HCT116 (cell line): ENCODE data around the gene ENOX1. TPM values are rescaled to one million over a fixed set of nuclear protein-coding genes. Genes with fewer than 3 reads are reported as not detected.

Experiments
- ATAC-seq: fragments of 200-7000 bp; cut with Tn5 transposase; 2 replicates; pipeline ENCODE4 v1.9.1; 2020; ENCODE audit warnings: mild to moderate bottlenecking, moderate library complexity
- BruUV-seq: library from RNA; stranded (reverse); fragments of 400-500 nt; replicated peaks from 2 replicates; lab custom pipeline; 2021; lab: Mats Ljungman, UMichigan
- CTCF ChIA-PET: fragments of 300-600 bp; sonication (Branson Sonifier 250); formaldehyde crosslinking; loops from one replicate; lab custom pipeline; 2021; ENCODE audit warnings: antibody characterized with exemption; lab: Charles Lee
- POLR2A ChIA-PET: fragments of 300-600, 350-600 bp; sonication (Branson Sonifier 250); formaldehyde crosslinking; loops from one replicate; lab custom pipeline; 2021; ENCODE audit warnings: antibody characterized with exemption; lab: Charles Lee
- RAD21 ChIA-PET, 2 experiments: fragments of 300-600 bp; sonication (Branson Sonifier 250); formaldehyde crosslinking; loops; one replicate each; lab custom pipeline; 2023; ENCODE audit warnings: low total read pairs in 2 of 2; ENCODE audit not compliant: uncharacterized antibody in 2 of 2, unreplicated experiment in 2 of 2, low non-redundant PET in 1 of 2; lab: Charles Lee
- DNase-seq: peaks from one replicate; pipeline ENCODE4 v3.0.0-alpha.2; 2010; ENCODE audit warnings: low read depth, low spot score
- H2AFZ ChIP-seq: fragments of 200-600 bp; shearing (Covaris generic), sonication (generic); 2 replicates; pipeline ENCODE4 v1.6.1; 2017; ENCODE audit warnings: low read depth, mixed run types, mixed read lengths, antibody characterized with exemption, low read length; ENCODE audit not compliant: poor library complexity, severe bottlenecking
- H3K27ac ChIP-seq: 2 replicates; pipeline ENCODE4 v1.5.1; 2012; ENCODE audit warnings: low read depth, low read length
- H3K27me3 ChIP-seq: fragments of 200-600 bp; sonication (generic); 2 replicates; pipeline ENCODE4 v1.6.1; 2016; ENCODE audit warnings: mixed run types, low read length, mixed read lengths; ENCODE audit not compliant: insufficient read depth
- H3K36me3 ChIP-seq, 2 experiments: fragments of 200-500 bp in 1 of 2; fragments of 200-600 bp in 1 of 2; sonication (Bioruptor generic) in 1 of 2; sonication (generic) in 1 of 2; 2 replicates each; pipeline versions ENCODE4 v1.5.1 to v1.6.1; 2014 to 2016; ENCODE audit warnings: low read length in 2 of 2, inconsistent platforms in 1 of 2, mixed read lengths in 1 of 2, mixed run types in 1 of 2; ENCODE audit not compliant: insufficient read depth in 2 of 2, control insufficient read depth in 1 of 2
- H3K4me1 ChIP-seq, 2 experiments: fragments of 200-600 bp in 1 of 2; sonication (generic) in 1 of 2; 2 replicates each; pipeline versions ENCODE4 v1.5.1 to v1.6.1; 2012 to 2017; ENCODE audit warnings: low read length in 2 of 2, inconsistent platforms in 1 of 2, mild to moderate bottlenecking in 1 of 2, mixed read lengths in 1 of 2, mixed run types in 1 of 2, moderate library complexity in 1 of 2; ENCODE audit not compliant: insufficient read depth in 2 of 2, control insufficient read depth in 1 of 2
- H3K4me2 ChIP-seq: fragments of 200-600 bp; sonication (generic); 2 replicates; pipeline ENCODE4 v1.6.1; 2017; ENCODE audit warnings: mixed run types, low read length, mixed read lengths
- H3K4me3 ChIP-seq, 2 experiments: fragments of 200-600 bp in 1 of 2; sonication (generic) in 1 of 2; replicated peaks in 1 of 2; 2 replicates each; pipeline ENCODE4 v1.5.1; 2011 to 2016; ENCODE audit warnings: low read length in 2 of 2, control low read depth in 1 of 2, low read depth in 1 of 2, mild to moderate bottlenecking in 1 of 2, mixed read lengths in 1 of 2, mixed run types in 1 of 2
- H3K79me2 ChIP-seq: fragments of 200-600 bp; sonication (generic); 2 replicates; pipeline ENCODE4 v1.6.1; 2017; ENCODE audit warnings: mild to moderate bottlenecking, mixed run types, low read length, moderate library complexity, mixed read lengths; ENCODE audit not compliant: insufficient read depth
- H3K9ac ChIP-seq: fragments of 200-600 bp; sonication (generic); 2 replicates; pipeline ENCODE4 v1.6.1; 2016; ENCODE audit warnings: low read length, mixed read lengths
- H3K9me2 ChIP-seq: fragments of 200-600 bp; sonication (generic), shearing (Covaris generic); 2 replicates; pipeline ENCODE4 v1.6.1; 2017; ENCODE audit warnings: mixed run types, mild to moderate bottlenecking, moderate library complexity; ENCODE audit not compliant: insufficient read depth
- H3K9me3 ChIP-seq, 2 experiments: fragments of 200-500 bp in 1 of 2; fragments of 200-600 bp in 1 of 2; sonication (Bioruptor generic) in 1 of 2; sonication (generic) in 1 of 2; 2 replicates each; pipeline ENCODE4 v1.6.1; 2014 to 2017; ENCODE audit warnings: low read length in 2 of 2, mixed read lengths in 2 of 2, inconsistent platforms in 1 of 2, low read depth in 1 of 2, mild to moderate bottlenecking in 1 of 2, mixed run types in 1 of 2, moderate library complexity in 1 of 2; ENCODE audit not compliant: control insufficient read depth in 1 of 2, insufficient read depth in 1 of 2
- H4K20me1 ChIP-seq: fragments of 200-600 bp; sonication (generic), shearing (Covaris generic); 2 replicates; pipeline ENCODE4 v1.6.1; 2017; ENCODE audit warnings: mixed run types, mild to moderate bottlenecking, moderate library complexity; ENCODE audit not compliant: insufficient read depth
- CEBPB ChIP-seq: IDR thresholded peaks from 2 replicates; pipeline ENCODE4 v1.6.1; 2012; ENCODE audit warnings: low read depth
- CTCF ChIP-seq, 3 experiments: fragments of 200-600 bp in 1 of 3; sonication (generic) in 1 of 3; IDR thresholded peaks in 2 of 3; conservative IDR thresholded peaks in 1 of 3; 2 replicates each; pipeline ENCODE4 v1.5.1; 2012 to 2017; ENCODE audit warnings: low read depth in 2 of 3, low read length in 2 of 3, antibody characterized with exemption in 1 of 3, borderline replicate concordance in 1 of 3, control low read depth in 1 of 3, mild to moderate bottlenecking in 1 of 3, mixed read lengths in 1 of 3, mixed run types in 1 of 3, moderate library complexity in 1 of 3; ENCODE audit not compliant: insufficient read depth in 1 of 3
- EGR1 ChIP-seq: IDR thresholded peaks from 2 replicates; pipeline ENCODE4 v1.6.1; 2012; ENCODE audit warnings: low read depth
- ELF1 ChIP-seq: IDR thresholded peaks from 2 replicates; pipeline ENCODE4 v1.6.1; 2012; ENCODE audit warnings: low read depth, borderline replicate concordance
- EZH2 ChIP-seq: fragments of 200-600 bp; sonication (generic); IDR thresholded peaks from 2 replicates; pipeline ENCODE4 v1.6.1; 2017; ENCODE audit warnings: antibody characterized with exemption, mixed run types
- EZH2phosphoT487 ChIP-seq: fragments of 200-600 bp; IDR thresholded peaks from 2 replicates; pipeline ENCODE4 v1.6.1; 2018; ENCODE audit warnings: antibody characterized with exemption, borderline replicate concordance
- JUND ChIP-seq: IDR thresholded peaks from 2 replicates; pipeline ENCODE4 v1.6.1; 2012
- POLR2A ChIP-seq: IDR thresholded peaks from 2 replicates; pipeline ENCODE4 v1.7.0; 2011; ENCODE audit warnings: borderline replicate concordance; ENCODE audit not compliant: insufficient read depth, insufficient read length; ENCODE audit errors: extremely low read depth
- POLR2AphosphoS5 ChIP-seq: IDR thresholded peaks from 2 replicates; pipeline ENCODE4 v1.6.1; 2011; ENCODE audit warnings: mild to moderate bottlenecking, low read depth, low read length, moderate library complexity
- RAD21 ChIP-seq: IDR thresholded peaks from 2 replicates; pipeline ENCODE4 v1.6.1; 2012; ENCODE audit warnings: low read depth, mild to moderate bottlenecking
- SP1 ChIP-seq: IDR thresholded peaks from 2 replicates; pipeline ENCODE4 v1.6.1; 2012; ENCODE audit warnings: low read depth
- YY1 ChIP-seq: IDR thresholded peaks from 2 replicates; pipeline ENCODE4 v1.6.1; 2011; ENCODE audit warnings: low read length, low read depth, moderate library complexity, mild to moderate bottlenecking; ENCODE audit not compliant: insufficient replicate concordance; ENCODE audit errors: extremely low read depth
- ZBTB33 ChIP-seq: IDR thresholded peaks from 2 replicates; pipeline ENCODE4 v1.6.1; 2011; ENCODE audit warnings: mild to moderate bottlenecking, low read length, moderate library complexity; ENCODE audit not compliant: insufficient replicate concordance; ENCODE audit errors: extremely low read depth
- intact Hi-C: fragments of 100-400 bp; cut with micrococcal nuclease; formaldehyde crosslinking; loops from 2 replicates; pipeline ENCODE4 v1.10.0; 2022
- total RNA-seq: library from RNA; stranded (reverse); gene quantifications from one replicate; pipeline ENCODE4 v1.2.1, GENCODE V29; 2021; ENCODE audit not compliant: unreplicated experiment
- TF ChIP-seq, protein P1 (sequence below): IDR thresholded peaks from 2 replicates; pipeline ENCODE4 v1.6.1; 2012; ENCODE audit warnings: low read depth
- TF ChIP-seq, protein P2 (sequence below): IDR thresholded peaks from 2 replicates; pipeline ENCODE4 v1.6.1; 2012

Gene ENOX1
- total RNA-seq, 1 experiment from 2014 or later, result 4.5 TPM

GRCh38 chr13:43167731-43168130 is 619.0 kb downstream of the ENOX1 start:
- BruUV-seq, result no TSS peak
- CTCF ChIA-PET, result no interaction called here
- Histone ChIP-seq H2AFZ (no peak overlapping the region), H3K4me1 (no peaks in the 10 kb centered on the region), H3K27me3 (no peaks in the 10 kb centered on the region), H3K9me2 (no peaks in the 10 kb centered on the region), H4K20me1 (no peaks in the 10 kb centered on the region), H3K9ac (no peak overlapping the region), H3K9me3 (no peaks in the 10 kb centered on the region), H3K27ac (no peak overlapping the region), H3K79me2 (no peaks in the 10 kb centered on the region), H3K4me2 (no peak overlapping the region), H3K36me3 (no peaks in the 10 kb centered on the region), H3K4me3 (no peak overlapping the region)
- no peak for TF ChIP-seq POLR2AphosphoS5
- TF ChIP-seq POLR2A, result no peak
- no peak for TF ChIP-seq EZH2
- TF ChIP-seq, protein P1, sequence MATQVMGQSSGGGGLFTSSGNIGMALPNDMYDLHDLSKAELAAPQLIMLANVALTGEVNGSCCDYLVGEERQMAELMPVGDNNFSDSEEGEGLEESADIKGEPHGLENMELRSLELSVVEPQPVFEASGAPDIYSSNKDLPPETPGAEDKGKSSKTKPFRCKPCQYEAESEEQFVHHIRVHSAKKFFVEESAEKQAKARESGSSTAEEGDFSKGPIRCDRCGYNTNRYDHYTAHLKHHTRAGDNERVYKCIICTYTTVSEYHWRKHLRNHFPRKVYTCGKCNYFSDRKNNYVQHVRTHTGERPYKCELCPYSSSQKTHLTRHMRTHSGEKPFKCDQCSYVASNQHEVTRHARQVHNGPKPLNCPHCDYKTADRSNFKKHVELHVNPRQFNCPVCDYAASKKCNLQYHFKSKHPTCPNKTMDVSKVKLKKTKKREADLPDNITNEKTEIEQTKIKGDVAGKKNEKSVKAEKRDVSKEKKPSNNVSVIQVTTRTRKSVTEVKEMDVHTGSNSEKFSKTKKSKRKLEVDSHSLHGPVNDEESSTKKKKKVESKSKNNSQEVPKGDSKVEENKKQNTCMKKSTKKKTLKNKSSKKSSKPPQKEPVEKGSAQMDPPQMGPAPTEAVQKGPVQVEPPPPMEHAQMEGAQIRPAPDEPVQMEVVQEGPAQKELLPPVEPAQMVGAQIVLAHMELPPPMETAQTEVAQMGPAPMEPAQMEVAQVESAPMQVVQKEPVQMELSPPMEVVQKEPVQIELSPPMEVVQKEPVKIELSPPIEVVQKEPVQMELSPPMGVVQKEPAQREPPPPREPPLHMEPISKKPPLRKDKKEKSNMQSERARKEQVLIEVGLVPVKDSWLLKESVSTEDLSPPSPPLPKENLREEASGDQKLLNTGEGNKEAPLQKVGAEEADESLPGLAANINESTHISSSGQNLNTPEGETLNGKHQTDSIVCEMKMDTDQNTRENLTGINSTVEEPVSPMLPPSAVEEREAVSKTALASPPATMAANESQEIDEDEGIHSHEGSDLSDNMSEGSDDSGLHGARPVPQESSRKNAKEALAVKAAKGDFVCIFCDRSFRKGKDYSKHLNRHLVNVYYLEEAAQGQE, result no peak
- no peak for TF ChIP-seq ZBTB33
- TF ChIP-seq SP1, result no peak
- no peak for TF ChIP-seq CEBPB
- no peak for TF ChIP-seq CTCF (IDR thresholded peaks at IDR 0.05 in 2 of 3, conservative IDR thresholded peaks at IDR 0.05 in 1 of 3; ENCODE audit: borderline replicate concordance in 1 of 3, insufficient read depth in 1 of 3, low read depth in 2 of 3, low read length in 2 of 3)
- no peak for TF ChIP-seq JUND
- TF ChIP-seq, protein P2, sequence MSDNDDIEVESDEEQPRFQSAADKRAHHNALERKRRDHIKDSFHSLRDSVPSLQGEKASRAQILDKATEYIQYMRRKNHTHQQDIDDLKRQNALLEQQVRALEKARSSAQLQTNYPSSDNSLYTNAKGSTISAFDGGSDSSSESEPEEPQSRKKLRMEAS, result no peak
- TF ChIP-seq EGR1, result no peak
- no peak for TF ChIP-seq YY1
- no peak for TF ChIP-seq EZH2phosphoT487
- no peak for TF ChIP-seq RAD21
- TF ChIP-seq ELF1, result no peak
- no peak for DNase-seq
- RAD21 ChIA-PET, result no interaction called here
- intact Hi-C loops, result no loop called here
- POLR2A ChIA-PET, result no interaction called here
- ATAC-seq, result no peak
